ENCODE results near the gene ZNF609. TPM values are rescaled to one million over a fixed set of nuclear protein-coding genes. Genes with fewer than 3 reads are reported as not detected.

Gene ZNF609, protein sequence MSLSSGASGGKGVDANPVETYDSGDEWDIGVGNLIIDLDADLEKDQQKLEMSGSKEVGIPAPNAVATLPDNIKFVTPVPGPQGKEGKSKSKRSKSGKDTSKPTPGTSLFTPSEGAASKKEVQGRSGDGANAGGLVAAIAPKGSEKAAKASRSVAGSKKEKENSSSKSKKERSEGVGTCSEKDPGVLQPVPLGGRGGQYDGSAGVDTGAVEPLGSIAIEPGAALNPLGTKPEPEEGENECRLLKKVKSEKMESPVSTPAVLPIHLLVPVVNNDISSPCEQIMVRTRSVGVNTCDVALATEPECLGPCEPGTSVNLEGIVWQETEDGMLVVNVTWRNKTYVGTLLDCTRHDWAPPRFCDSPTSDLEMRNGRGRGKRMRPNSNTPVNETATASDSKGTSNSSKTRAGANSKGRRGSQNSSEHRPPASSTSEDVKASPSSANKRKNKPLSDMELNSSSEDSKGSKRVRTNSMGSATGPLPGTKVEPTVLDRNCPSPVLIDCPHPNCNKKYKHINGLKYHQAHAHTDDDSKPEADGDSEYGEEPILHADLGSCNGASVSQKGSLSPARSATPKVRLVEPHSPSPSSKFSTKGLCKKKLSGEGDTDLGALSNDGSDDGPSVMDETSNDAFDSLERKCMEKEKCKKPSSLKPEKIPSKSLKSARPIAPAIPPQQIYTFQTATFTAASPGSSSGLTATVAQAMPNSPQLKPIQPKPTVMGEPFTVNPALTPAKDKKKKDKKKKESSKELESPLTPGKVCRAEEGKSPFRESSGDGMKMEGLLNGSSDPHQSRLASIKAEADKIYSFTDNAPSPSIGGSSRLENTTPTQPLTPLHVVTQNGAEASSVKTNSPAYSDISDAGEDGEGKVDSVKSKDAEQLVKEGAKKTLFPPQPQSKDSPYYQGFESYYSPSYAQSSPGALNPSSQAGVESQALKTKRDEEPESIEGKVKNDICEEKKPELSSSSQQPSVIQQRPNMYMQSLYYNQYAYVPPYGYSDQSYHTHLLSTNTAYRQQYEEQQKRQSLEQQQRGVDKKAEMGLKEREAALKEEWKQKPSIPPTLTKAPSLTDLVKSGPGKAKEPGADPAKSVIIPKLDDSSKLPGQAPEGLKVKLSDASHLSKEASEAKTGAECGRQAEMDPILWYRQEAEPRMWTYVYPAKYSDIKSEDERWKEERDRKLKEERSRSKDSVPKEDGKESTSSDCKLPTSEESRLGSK (N-terminal part only)
- 22.4 TPM for polyA plus RNA-seq (2013, experiment 1 of 2)
- 23.3 TPM for polyA plus RNA-seq (2013, experiment 2 of 2)

DNA sequence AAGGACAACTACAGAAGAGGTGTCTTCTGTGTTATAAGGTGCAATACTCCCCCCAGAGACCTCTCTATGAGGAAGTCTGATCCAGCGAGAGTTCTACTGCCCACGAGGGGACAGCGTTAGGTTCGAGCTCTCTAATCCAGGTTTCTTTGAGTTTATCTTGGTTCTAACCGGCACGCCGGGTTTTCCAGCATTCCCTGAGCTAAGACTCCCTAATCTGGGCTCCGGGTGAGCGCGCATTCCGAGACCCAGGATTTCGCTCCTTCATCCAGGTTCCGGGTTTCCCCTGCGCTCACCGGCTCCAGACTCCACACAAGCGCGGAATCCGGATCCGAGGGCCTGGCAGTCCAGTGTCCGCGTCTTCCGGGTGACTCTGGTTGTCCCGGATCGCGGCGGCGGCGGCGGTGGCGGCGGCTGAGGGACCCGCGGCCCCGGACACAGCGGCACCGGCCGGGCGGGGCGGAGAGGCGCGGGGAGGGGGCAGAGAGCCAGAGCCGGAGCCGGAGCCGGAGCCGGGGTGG, at the start of gene ZNF609:
Gene ZNF609, plus strand, starts transcription at position 373 of the 518 bp plus-strand sequence. CDS start 38,842 bp downstream, outside the sequence.
- Histone ChIP-seq H3K9ac (ENCODE audit: low read length) (peak within 1 kb of the TSS; percentile 89), H3K79me2 (ENCODE audit: control insufficient read depth, insufficient read depth, low read length) (peaks cover 38% of the 10 kb centered on the region), H3K4ac (ENCODE audit: low read depth, low read length) (peak within 1 kb of the TSS; percentile 94), H2BK5ac (ENCODE audit: low read length) (peak within 1 kb of the TSS; percentile 75), H3K36me3 (ENCODE audit: control insufficient read depth, insufficient read depth, low read length) (no peaks in the 10 kb centered on the region), H3K4me2 (ENCODE audit: low read length) (peak within 1 kb of the TSS; percentile 82), H4K8ac (ENCODE audit: low read depth, low read length) (peak within 1 kb of the TSS; percentile 77), H3K27ac (ENCODE audit: low read depth, low read length) (peak within 1 kb of the TSS; percentile 79), H2AK5ac (ENCODE audit: low read length) (peak within 1 kb of the TSS; percentile 54), H3K4me3 (ENCODE audit: low read length) (peak within 1 kb of the TSS; percentile 85), H3K18ac (ENCODE audit: low read length) (peak within 1 kb of the TSS; percentile 100), H4K5ac (ENCODE audit: low read length) (peak within 1 kb of the TSS; percentile 90), H3K56ac (ENCODE audit: low read length) (peak within 1 kb of the TSS; percentile 98), H3K79me1 (ENCODE audit: low read length) (peaks cover 7% of the 10 kb centered on the region), H2BK120ac (ENCODE audit: low read depth, low read length) (peak within 1 kb of the TSS; percentile 100), H3K4me1 (ENCODE audit: control insufficient read depth, low read depth, low read length) (peaks cover 5% of the 10 kb centered on the region), H3K27me3 (ENCODE audit: insufficient read depth, low read length, poor library complexity) (no peaks in the 10 kb centered on the region), H2BK15ac (replicated peaks; ENCODE audit: low read depth) (peak within 1 kb of the TSS; percentile 46), H3K23ac (ENCODE audit: low read length) (peak within 1 kb of the TSS; percentile 54)
- peak; percentile 99 for DNase-seq
- no CpG with 5 or more reads among the region's 45 CpGs for WGBS (ENCODE audit: extremely low coverage, insufficient coverage, low lambda C conversion rate)

DNA sequence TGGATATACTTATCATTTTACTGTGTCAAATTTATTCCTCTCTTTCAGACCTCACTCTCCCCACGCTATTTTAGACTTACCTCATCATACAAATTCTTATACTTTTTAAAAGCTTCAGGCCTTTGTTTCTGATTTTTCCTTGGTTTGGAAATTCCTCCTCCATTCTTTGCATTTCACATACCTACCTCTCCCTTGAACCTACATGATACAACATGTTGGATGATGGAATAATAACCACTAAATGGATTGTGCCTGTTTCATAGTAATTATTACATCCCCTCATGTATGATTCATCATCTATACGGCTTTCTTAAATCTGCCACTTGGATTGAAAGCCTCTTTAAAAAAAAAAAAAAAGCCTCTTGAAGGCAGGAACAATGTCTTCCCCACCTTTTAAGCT, 48.2 kb upstream of the ZNF609 start:
- no CpG with 5 or more reads among the region's 2 CpGs for WGBS (ENCODE audit: extremely low coverage, insufficient coverage, low lambda C conversion rate)
- Histone ChIP-seq H3K4me1 (ENCODE audit: control insufficient read depth, low read depth, low read length) (no peaks in the 10 kb centered on the region), H3K9ac (ENCODE audit: low read length) (no peak overlapping the region), H2BK5ac (ENCODE audit: low read length) (no peak overlapping the region), H3K27ac (ENCODE audit: low read depth, low read length) (no peak overlapping the region), H3K4me3 (ENCODE audit: low read length) (no peak overlapping the region), H2AK5ac (ENCODE audit: low read length) (no peak overlapping the region), H3K56ac (ENCODE audit: low read length) (no peak overlapping the region), H4K8ac (ENCODE audit: low read depth, low read length) (no peak overlapping the region), H3K23ac (ENCODE audit: low read length) (no peak overlapping the region), H3K36me3 (ENCODE audit: control insufficient read depth, insufficient read depth, low read length) (no peaks in the 10 kb centered on the region), H4K5ac (ENCODE audit: low read length) (no peak overlapping the region), H3K27me3 (ENCODE audit: insufficient read depth, low read length, poor library complexity) (no peaks in the 10 kb centered on the region), H3K4me2 (ENCODE audit: low read length) (no peak overlapping the region), H3K18ac (ENCODE audit: low read length) (no peak overlapping the region), H3K79me2 (ENCODE audit: control insufficient read depth, insufficient read depth, low read length) (no peaks in the 10 kb centered on the region), H3K79me1 (ENCODE audit: low read length) (no peaks in the 10 kb centered on the region), H2BK15ac (replicated peaks; ENCODE audit: low read depth) (no peak overlapping the region), H2BK120ac (ENCODE audit: low read depth, low read length) (no peak overlapping the region), H3K4ac (ENCODE audit: low read depth, low read length) (no peak overlapping the region)
- no peak for DNase-seq

DNA sequence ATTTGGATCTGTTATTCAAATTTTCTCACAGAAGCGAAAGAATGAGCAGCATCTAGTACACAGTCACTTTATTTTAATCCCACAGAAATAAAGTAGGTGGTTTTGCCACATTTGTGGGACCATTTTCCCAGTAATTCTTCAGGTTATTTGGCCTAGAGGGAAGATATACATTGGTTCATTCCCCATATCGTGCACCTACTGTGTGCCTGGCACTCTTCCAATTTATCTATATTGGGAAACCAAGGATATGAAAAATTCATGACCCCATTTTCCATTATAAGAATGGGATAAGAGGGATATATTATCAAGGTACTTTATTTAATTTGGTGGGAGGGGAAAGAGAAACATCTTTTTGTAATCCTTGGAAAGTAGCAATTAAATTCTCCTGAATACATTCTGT, 37.7 kb upstream of the ZNF609 start:
- H3K79me2 ChIP-seq (ENCODE audit: control insufficient read depth, insufficient read depth, low read length) = no peaks in the 10 kb centered on the region
- no peak overlapping the region for H3K4ac ChIP-seq (ENCODE audit: low read depth, low read length)
- no peak overlapping the region for H4K5ac ChIP-seq (ENCODE audit: low read length)
- no peaks in the 10 kb centered on the region for H3K27me3 ChIP-seq (ENCODE audit: insufficient read depth, low read length, poor library complexity)
- no peak overlapping the region for H3K18ac ChIP-seq (ENCODE audit: low read length)
- H4K8ac ChIP-seq (ENCODE audit: low read depth, low read length) = no peak overlapping the region
- no CpG with 5 or more reads among the region's 2 CpGs for WGBS (ENCODE audit: extremely low coverage, insufficient coverage, low lambda C conversion rate)
- no peak overlapping the region for H2AK5ac ChIP-seq (ENCODE audit: low read length)
- H3K36me3 ChIP-seq (ENCODE audit: control insufficient read depth, insufficient read depth, low read length) = peaks cover 1% of the 10 kb centered on the region
- H3K79me1 ChIP-seq (ENCODE audit: low read length) = no peaks in the 10 kb centered on the region
- H3K27ac ChIP-seq (ENCODE audit: low read depth, low read length) = no peak overlapping the region
- no peaks in the 10 kb centered on the region for H3K4me1 ChIP-seq (ENCODE audit: control insufficient read depth, low read depth, low read length)
- no peak overlapping the region for H3K56ac ChIP-seq (ENCODE audit: low read length)
- H2BK15ac ChIP-seq (replicated peaks; ENCODE audit: low read depth) = no peak overlapping the region
- no peak overlapping the region for H2BK5ac ChIP-seq (ENCODE audit: low read length)
- H3K9ac ChIP-seq (ENCODE audit: low read length) = no peak overlapping the region
- no peak overlapping the region for H3K4me3 ChIP-seq (ENCODE audit: low read length)
- H3K23ac ChIP-seq (ENCODE audit: low read length) = no peak overlapping the region
- DNase-seq = no peak
- H3K4me2 ChIP-seq (ENCODE audit: low read length) = no peak overlapping the region
- no peak overlapping the region for H2BK120ac ChIP-seq (ENCODE audit: low read depth, low read length)

DNA sequence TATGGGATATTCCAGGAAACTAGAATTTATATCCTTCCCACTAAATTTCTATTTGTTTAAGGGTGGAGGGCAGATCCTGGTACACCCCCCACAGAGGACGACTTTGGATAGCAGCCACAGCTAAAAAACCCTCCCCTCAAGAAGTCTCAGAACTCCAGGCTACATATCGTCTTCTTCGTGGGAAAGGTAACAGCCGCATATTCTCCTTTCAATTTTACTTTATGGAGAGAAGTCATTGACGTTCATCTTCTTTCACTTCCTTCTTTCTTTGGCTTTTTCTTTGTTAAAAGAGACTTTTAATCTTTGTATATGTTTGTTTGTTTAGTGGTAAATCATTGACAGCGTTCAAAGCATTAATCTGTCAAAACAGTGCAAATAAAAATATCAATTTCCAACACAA, 36.4 kb upstream of the ZNF609 start:
- Histone ChIP-seq H3K4me2 (ENCODE audit: low read length) (no peak overlapping the region), H3K4me3 (ENCODE audit: low read length) (no peak overlapping the region), H2BK120ac (ENCODE audit: low read depth, low read length) (no peak overlapping the region), H2BK5ac (ENCODE audit: low read length) (no peak overlapping the region), H3K23ac (ENCODE audit: low read length) (no peak overlapping the region), H3K4me1 (ENCODE audit: control insufficient read depth, low read depth, low read length) (no peaks in the 10 kb centered on the region), H2BK15ac (replicated peaks; ENCODE audit: low read depth) (no peak overlapping the region), H2AK5ac (ENCODE audit: low read length) (no peak overlapping the region), H3K36me3 (ENCODE audit: control insufficient read depth, insufficient read depth, low read length) (no peaks in the 10 kb centered on the region), H3K79me2 (ENCODE audit: control insufficient read depth, insufficient read depth, low read length) (no peaks in the 10 kb centered on the region), H3K9ac (ENCODE audit: low read length) (no peak overlapping the region), H3K27ac (ENCODE audit: low read depth, low read length) (no peak overlapping the region), H4K5ac (ENCODE audit: low read length) (no peak overlapping the region), H3K27me3 (ENCODE audit: insufficient read depth, low read length, poor library complexity) (no peaks in the 10 kb centered on the region), H3K56ac (ENCODE audit: low read length) (no peak overlapping the region), H3K79me1 (ENCODE audit: low read length) (no peaks in the 10 kb centered on the region), H3K18ac (ENCODE audit: low read length) (no peak overlapping the region), H3K4ac (ENCODE audit: low read depth, low read length) (no peak overlapping the region), H4K8ac (ENCODE audit: low read depth, low read length) (no peak overlapping the region)
- WGBS (ENCODE audit: extremely low coverage, insufficient coverage, low lambda C conversion rate) = no CpG with 5 or more reads among the region's 6 CpGs
- no peak for DNase-seq

DNA sequence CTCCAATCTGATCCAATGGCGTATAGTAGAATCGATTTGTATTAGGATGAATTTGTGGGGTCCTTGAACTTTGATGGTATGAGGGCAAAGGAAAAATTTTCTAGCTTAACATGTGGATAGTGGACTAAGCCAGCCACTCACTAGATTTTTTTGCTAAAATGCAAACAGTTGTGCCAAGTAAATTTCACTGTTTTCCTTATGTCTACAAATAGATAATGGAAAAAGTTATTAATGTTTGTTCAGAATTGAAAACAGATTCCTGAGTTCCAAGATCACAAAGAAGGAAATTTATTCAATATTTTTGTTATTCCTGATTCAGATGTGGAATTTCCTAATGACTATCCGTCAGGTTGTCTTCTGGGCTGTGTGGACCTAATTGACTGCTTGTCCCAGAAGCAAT, 35.2 kb upstream of the ZNF609 start:
- H4K8ac ChIP-seq (ENCODE audit: low read depth, low read length) = no peak overlapping the region
- H3K23ac ChIP-seq (ENCODE audit: low read length) = no peak overlapping the region
- no peak overlapping the region for H3K4me2 ChIP-seq (ENCODE audit: low read length)
- no peaks in the 10 kb centered on the region for H3K79me2 ChIP-seq (ENCODE audit: control insufficient read depth, insufficient read depth, low read length)
- H3K56ac ChIP-seq (ENCODE audit: low read length) = no peak overlapping the region
- no peaks in the 10 kb centered on the region for H3K27me3 ChIP-seq (ENCODE audit: insufficient read depth, low read length, poor library complexity)
- no peak overlapping the region for H3K18ac ChIP-seq (ENCODE audit: low read length)
- no peak overlapping the region for H2BK15ac ChIP-seq (replicated peaks; ENCODE audit: low read depth)
- H3K36me3 ChIP-seq (ENCODE audit: control insufficient read depth, insufficient read depth, low read length) = no peaks in the 10 kb centered on the region
- H3K79me1 ChIP-seq (ENCODE audit: low read length) = no peaks in the 10 kb centered on the region
- H2AK5ac ChIP-seq (ENCODE audit: low read length) = no peak overlapping the region
- no peak for DNase-seq
- no peak overlapping the region for H3K4me3 ChIP-seq (ENCODE audit: low read length)
- H2BK120ac ChIP-seq (ENCODE audit: low read depth, low read length) = no peak overlapping the region
- H2BK5ac ChIP-seq (ENCODE audit: low read length) = no peak overlapping the region
- H3K4me1 ChIP-seq (ENCODE audit: control insufficient read depth, low read depth, low read length) = peaks cover 4% of the 10 kb centered on the region
- no peak overlapping the region for H3K9ac ChIP-seq (ENCODE audit: low read length)
- no peak overlapping the region for H3K27ac ChIP-seq (ENCODE audit: low read depth, low read length)
- H4K5ac ChIP-seq (ENCODE audit: low read length) = no peak overlapping the region
- WGBS (ENCODE audit: extremely low coverage, insufficient coverage, low lambda C conversion rate) = no CpG with 5 or more reads among the region's 3 CpGs
- no peak overlapping the region for H3K4ac ChIP-seq (ENCODE audit: low read depth, low read length)

All from mesendoderm (in vitro differentiated cells).